Measurements from ENCODE around the gene ZNF142. TPM values are rescaled to one million over a fixed set of nuclear protein-coding genes. Genes with fewer than 3 reads are reported as not detected.
A peak's percentile ranks its signal among the peaks of the same experiment; 100 is the strongest.

The ZNF142 gene
- total and polyA plus RNA-seq, 9 of the 15 experiments (the other 6 are each of a cell fraction or from before 2014, with no cell fraction given): 0.50 to 26.1 (median 4.5) TPM

DNA sequence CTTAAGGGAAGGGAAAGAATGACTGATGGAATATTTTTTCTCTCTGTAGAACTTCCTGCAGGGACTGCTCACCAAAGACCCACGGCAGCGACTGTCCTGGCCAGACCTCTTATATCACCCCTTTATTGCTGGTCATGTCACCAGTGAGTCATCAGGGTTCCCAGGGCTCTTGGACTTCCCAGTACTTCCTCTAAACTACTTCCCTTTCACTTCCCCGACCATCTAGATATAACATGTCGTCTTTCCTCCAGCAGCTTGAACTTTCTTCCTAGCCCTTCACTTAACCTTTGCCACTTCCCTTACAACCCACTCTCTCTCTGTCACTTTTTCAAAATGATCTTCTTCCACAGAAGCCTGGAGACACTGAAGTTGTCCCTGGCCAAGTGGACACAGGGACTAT is 19.7 kb upstream of the ZNF142 start (continued):
- TF ChIP-seq, protein P1, sequence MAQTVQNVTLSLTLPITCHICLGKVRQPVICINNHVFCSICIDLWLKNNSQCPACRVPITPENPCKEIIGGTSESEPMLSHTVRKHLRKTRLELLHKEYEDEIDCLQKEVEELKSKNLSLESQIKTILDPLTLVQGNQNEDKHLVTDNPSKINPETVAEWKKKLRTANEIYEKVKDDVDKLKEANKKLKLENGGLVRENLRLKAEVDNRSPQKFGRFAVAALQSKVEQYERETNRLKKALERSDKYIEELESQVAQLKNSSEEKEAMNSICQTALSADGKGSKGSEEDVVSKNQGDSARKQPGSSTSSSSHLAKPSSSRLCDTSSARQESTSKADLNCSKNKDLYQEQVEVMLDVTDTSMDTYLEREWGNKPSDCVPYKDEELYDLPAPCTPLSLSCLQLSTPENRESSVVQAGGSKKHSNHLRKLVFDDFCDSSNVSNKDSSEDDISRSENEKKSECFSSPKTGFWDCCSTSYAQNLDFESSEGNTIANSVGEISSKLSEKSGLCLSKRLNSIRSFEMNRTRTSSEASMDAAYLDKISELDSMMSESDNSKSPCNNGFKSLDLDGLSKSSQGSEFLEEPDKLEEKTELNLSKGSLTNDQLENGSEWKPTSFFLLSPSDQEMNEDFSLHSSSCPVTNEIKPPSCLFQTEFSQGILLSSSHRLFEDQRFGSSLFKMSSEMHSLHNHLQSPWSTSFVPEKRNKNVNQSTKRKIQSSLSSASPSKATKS (CRISPR knock-in tag; IDR thresholded peaks at IDR 0.05): no peak
- peak; percentile 46; the same call in 1 of the 2 replicates for TF ChIP-seq SPI1 (IDR thresholded peaks at IDR 0.05; ENCODE audit: borderline replicate concordance, low read depth, low read length)
- no peak for TF ChIP-seq ZKSCAN8 (CRISPR knock-in tag; IDR thresholded peaks at IDR 0.05)
- TF ChIP-seq, protein P2, sequence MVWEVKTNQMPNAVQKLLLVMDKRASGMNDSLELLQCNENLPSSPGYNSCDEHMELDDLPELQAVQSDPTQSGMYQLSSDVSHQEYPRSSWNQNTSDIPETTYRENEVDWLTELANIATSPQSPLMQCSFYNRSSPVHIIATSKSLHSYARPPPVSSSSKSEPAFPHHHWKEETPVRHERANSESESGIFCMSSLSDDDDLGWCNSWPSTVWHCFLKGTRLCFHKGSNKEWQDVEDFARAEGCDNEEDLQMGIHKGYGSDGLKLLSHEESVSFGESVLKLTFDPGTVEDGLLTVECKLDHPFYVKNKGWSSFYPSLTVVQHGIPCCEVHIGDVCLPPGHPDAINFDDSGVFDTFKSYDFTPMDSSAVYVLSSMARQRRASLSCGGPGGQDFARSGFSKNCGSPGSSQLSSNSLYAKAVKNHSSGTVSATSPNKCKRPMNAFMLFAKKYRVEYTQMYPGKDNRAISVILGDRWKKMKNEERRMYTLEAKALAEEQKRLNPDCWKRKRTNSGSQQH (CRISPR knock-in tag; IDR thresholded peaks at IDR 0.05): no peak
- no peak for TF ChIP-seq U2AF2 (optimal IDR thresholded peaks at IDR 0.05; ENCODE audit: low read depth, low read length)
- TF ChIP-seq JUN (IDR thresholded peaks at IDR 0.05; ENCODE audit: borderline replicate concordance, low read depth, low read length): peak; percentile 75; the same call in 1 of the 2 replicates
- TF ChIP-seq JUN (CRISPR knock-in tag; IDR thresholded peaks at IDR 0.05; ENCODE audit: borderline replicate concordance): no peak
- peak; percentile 38; the same call in 1 of the 2 replicates for TF ChIP-seq SMARCC2 (IDR thresholded peaks at IDR 0.05; ENCODE audit: low read depth)
- no peak for TF ChIP-seq ZBTB1 (CRISPR knock-in tag; IDR thresholded peaks at IDR 0.05; ENCODE audit: borderline replicate concordance, low read depth)
- TF ChIP-seq EHMT2 (IDR thresholded peaks at IDR 0.05): peak; percentile 83; the same call in 1 of the 2 replicates
- TF ChIP-seq ZNF436 (CRISPR knock-in tag; IDR thresholded peaks at IDR 0.05): no peak
- TF ChIP-seq ARID1B (IDR thresholded peaks at IDR 0.05): peak; percentile 57
- no peak for TF ChIP-seq SP2 (IDR thresholded peaks at IDR 0.05; ENCODE audit: extremely low read depth, low read depth, low read length, poor library complexity, severe bottlenecking)
- TF ChIP-seq OTX1 (CRISPR knock-in tag; IDR thresholded peaks at IDR 0.05): no peak
- TF ChIP-seq MAFF (IDR thresholded peaks at IDR 0.05; ENCODE audit: low read length): no peak
- TF ChIP-seq, protein P3, sequence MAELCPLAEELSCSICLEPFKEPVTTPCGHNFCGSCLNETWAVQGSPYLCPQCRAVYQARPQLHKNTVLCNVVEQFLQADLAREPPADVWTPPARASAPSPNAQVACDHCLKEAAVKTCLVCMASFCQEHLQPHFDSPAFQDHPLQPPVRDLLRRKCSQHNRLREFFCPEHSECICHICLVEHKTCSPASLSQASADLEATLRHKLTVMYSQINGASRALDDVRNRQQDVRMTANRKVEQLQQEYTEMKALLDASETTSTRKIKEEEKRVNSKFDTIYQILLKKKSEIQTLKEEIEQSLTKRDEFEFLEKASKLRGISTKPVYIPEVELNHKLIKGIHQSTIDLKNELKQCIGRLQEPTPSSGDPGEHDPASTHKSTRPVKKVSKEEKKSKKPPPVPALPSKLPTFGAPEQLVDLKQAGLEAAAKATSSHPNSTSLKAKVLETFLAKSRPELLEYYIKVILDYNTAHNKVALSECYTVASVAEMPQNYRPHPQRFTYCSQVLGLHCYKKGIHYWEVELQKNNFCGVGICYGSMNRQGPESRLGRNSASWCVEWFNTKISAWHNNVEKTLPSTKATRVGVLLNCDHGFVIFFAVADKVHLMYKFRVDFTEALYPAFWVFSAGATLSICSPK (IDR thresholded peaks at IDR 0.05; ENCODE audit: borderline replicate concordance): no peak
- TF ChIP-seq KLF1 (tag; IDR thresholded peaks at IDR 0.05): no peak
- TF ChIP-seq MAZ (CRISPR knock-in tag; conservative IDR thresholded peaks at IDR 0.05 in 1 of 2, IDR thresholded peaks at IDR 0.05 in 1 of 2): no peak
- no peak for TF ChIP-seq TCFL5 (CRISPR knock-in tag; conservative IDR thresholded peaks at IDR 0.05)
- TF ChIP-seq, protein P4, sequence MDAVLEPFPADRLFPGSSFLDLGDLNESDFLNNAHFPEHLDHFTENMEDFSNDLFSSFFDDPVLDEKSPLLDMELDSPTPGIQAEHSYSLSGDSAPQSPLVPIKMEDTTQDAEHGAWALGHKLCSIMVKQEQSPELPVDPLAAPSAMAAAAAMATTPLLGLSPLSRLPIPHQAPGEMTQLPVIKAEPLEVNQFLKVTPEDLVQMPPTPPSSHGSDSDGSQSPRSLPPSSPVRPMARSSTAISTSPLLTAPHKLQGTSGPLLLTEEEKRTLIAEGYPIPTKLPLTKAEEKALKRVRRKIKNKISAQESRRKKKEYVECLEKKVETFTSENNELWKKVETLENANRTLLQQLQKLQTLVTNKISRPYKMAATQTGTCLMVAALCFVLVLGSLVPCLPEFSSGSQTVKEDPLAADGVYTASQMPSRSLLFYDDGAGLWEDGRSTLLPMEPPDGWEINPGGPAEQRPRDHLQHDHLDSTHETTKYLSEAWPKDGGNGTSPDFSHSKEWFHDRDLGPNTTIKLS (IDR thresholded peaks at IDR 0.05; ENCODE audit: borderline replicate concordance, low read depth): no peak
- TF ChIP-seq, protein P5, sequence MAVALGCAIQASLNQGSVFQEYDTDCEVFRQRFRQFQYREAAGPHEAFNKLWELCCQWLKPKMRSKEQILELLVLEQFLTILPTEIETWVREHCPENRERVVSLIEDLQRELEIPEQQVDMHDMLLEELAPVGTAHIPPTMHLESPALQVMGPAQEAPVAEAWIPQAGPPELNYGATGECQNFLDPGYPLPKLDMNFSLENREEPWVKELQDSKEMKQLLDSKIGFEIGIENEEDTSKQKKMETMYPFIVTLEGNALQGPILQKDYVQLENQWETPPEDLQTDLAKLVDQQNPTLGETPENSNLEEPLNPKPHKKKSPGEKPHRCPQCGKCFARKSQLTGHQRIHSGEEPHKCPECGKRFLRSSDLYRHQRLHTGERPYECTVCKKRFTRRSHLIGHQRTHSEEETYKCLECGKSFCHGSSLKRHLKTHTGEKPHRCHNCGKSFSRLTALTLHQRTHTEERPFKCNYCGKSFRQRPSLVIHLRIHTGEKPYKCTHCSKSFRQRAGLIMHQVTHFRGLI (CRISPR knock-in tag; IDR thresholded peaks at IDR 0.05): no peak

Data from K562 (cell line).